Right hindlimb (tissue), 1 donor: ENCODE results near the gene ELOVL6.
"Not testable (repeated sequence)": the region's sequence is repeated elsewhere in the genome, so short reads cannot be mapped to it uniquely, and the experiment has no call there.

ENCODE experiments used
- DNase-seq: peaks from one replicate; pipeline ENCODE4 v3.0.0-alpha.2; 2018

Gene ELOVL6

GRCh38 chr4:110196206-110196870, 2.1 kb downstream of the ELOVL6 start:
- peak; percentile 86 for DNase-seq

DNA sequence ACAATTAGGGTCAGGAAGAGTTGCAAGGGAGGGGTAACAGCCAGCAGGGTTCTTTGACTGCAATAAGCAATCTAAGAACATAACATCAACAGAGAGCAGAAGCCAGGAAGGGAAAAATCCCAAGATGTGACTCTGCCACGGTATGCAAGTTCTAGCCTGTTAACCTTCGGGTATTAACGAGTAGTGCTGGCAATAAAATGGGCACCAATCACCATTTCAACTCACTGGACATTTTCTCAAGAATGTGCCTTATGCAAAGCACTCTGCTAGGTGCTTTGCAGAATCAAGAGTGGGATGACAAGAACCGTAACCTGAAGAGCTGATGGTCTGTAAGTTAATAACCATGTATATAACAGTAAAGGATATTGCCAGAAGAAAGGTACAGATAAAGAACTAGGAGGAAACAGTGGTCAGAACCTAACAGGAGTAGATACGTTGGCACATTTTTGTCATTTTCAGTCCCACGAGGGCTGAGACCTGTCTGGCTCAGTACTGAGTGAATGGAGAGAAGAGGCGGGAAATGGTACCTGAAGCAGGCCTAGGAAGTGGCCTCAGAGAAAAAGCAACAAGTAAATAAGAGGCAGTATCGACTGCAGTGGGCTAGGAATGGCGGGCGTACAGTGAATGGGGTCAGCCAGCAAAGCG, 2.7 kb downstream of the ELOVL6 start:
- DNase-seq = no peak

DNA sequence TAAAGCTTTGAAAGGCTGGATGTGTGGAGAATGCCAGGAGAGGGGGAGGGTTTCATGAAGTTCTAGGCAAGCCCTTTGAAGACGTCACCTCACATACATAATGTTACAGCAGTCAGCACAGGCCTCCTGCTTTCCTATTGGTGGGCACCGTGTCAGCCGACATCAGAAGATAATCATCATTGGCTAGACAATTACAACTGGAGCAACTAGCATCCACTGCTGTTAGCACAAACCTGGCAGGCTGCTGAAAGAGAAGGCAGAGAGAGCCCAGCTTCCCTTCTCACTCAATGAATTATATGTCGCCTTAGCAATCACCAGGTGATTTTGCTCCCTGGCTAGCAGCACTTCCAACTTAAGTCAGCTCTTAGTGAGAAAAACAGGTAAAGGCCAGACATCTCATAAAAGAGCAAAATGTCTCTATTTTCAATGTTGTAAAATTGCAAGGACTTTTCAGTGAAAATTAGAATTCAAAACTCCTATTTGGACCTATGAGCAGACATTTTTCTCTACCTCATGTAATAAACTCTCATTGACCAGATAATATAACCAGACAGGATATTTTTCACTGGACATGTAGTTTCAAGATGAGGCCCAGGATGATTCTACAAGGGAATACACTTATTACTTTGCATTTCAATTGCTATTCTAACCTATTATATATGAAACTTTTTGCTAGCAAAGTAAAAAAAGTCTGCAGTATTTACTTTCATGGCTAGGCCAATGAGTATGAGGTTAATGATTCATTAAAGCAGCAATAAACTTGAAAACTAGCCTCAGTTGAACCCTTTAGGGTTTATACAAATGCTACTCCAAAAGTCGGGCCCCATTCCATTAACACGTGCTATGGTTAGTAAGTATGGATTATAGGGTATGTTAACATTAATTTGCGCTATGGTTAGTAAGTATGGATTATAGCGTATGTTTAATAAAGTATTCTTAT, 4.3 kb downstream of the ELOVL6 start:
- peak; percentile 94 for DNase-seq

DNA sequence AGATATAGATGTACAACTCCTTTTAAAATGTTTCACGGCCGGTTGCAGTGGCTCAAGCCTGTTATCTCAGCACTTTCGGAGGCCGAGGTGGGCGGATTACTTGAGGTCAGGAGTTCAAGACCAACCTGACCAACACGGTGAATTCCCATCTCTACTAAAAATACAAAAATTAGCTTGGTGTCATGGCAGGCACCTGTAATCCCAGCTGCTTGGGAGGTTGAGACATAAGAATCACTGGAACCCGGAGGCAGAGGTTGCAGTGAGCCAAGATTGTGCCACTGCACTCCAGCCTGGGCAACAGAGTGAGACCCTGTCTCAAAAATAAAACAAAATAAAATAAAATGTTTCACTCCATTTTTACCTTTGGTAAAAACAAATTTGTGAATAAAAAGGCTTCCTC, 5.1 kb downstream of the ELOVL6 start:
- not testable (repeated sequence) for DNase-seq

GRCh38 chr4:110190249-110190648, 8.2 kb downstream of the ELOVL6 start:
- no peak for DNase-seq

DNA sequence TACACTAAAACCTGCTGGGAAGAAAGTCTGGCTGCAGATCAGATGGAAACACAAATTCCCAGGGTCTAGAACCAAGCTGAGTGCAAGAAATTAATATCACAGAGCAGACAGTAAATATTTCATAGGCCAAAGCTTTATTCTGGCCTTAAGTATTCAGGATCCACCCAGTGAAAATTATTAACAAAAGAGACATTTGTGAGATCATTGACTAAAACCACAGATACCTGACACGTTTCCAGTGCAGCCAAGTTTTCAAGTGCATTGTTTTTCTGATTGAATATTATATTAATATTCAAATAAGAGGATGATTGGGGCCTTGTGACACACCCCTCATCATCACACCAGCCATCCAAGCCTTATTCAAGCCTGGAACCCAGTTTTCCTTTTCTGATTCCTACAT, 10.3 kb downstream of the ELOVL6 start:
- no peak for DNase-seq

DNA sequence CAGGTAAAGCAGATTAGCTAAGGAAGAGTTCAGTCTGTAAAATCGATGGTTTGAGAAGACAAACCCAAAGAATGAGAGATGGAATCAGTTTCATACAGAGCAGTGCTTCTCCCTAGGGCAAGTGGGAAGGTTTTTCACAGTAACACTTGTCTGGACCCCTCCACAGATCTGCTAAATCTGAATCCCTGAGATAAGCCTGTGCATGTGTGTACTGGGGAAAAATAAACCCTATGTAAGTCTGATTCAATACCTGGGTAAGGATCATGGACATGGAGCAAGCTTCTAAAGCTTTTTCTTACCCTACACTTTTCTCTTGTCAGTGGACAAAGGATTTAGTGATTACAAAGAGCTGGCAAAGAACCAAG, 13.6 kb downstream of the ELOVL6 start:
- no peak for DNase-seq

DNA sequence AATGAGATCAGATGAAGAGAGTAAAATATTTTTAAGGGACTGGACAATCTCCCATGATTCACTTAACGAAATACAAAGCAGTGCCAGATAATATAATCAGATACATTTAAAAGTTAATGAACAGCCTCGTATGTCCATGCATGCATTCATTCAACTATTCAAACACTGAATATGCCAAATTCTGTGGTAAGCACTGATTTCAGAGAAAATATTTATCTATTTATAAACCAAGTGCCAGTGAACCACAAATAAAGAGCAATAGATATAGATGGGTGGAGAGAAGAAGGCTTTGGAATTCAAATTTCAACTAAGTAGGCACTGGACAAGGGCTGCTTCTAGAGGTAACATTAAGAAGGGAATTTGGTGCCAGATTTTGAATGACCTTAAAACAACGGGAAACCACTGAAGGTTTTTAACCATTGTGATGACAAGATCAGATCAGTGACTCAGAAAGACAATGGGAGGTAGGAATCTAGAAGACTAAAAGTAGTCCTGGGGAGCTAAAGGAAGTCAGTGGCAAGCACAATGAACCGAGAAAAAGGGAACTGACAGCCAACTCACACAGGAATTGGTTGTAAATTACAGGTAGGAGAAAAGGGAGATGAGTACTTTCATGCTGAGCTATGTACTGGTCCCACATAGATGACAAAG, 14.2 kb downstream of the ELOVL6 start:
- DNase-seq = no peak

DNA sequence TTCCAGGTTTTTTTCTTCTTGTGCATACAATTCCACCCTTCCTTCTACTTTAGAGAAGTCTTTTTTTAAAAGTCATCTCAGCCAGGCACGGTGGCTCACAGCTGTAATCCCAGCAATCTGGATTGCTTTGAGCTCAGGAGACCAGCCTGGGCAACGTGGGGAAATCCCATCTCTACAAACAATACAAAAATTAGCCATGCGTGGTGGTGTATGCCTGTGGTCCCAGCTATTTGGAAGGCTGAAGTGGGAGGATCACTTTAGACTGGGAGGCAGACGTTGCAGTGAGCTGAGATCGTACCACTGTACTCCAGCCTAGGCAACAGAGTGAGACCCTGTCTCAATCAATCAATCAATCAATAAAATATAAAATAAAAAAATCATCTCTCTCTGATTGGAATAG, 14.8 kb downstream of the ELOVL6 start:
- no peak for DNase-seq

DNA sequence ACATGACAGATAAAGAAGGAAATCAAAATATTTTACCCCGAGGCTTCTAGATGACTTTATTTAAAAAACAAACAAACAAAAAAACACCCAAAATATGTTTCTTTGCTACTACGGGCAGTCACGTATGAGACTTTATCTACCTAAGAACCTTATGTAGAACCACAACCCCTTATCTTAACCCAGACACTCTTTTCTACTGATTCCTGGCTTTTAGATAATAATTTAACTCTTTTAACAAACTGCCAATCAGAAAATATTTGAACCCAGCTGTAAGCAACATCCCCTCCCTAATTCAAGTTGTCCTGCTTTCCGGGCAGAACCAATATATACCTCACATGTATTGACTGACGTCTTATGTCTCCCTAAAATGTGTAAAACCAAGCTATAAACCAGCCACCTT, 15.4 kb downstream of the ELOVL6 start:
- DNase-seq = no peak

DNA sequence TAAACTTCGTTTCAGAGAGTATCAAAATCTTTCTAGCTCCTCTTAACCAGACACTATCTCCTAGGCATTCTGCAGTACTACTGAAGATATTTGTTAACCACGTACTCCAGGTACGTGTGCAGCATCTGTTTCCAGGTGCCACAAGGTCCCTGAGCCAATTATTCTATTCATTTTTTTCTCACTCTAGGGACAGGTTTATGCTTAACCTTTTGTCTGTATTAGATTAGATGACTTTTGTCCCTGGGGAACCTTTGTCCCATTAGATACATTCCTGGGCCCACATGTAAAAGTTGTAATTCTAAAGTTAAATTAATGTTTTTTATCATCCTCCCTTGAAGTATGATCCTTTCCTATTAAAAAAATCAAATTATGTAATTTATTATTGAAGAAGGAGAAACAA, 16.5 kb downstream of the ELOVL6 start:
- no peak for DNase-seq

DNA sequence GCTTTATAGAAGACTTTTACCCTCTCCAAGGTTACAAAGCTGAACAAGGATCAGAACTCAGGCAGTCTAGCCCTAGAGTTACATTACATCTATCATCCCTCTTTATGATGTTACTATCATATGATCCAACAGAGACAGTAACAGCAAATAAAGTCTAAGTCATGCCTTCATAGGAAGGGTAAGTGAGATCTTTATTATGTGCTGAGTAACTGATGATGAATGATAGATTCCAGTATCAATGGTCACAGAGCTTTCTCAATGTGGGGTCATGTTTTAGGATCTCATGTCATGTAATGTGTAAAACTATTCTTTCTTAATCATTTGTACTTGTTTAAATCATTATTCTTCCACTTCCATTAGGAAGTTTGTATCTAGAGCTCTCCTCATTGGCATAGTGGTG, 22.8 kb downstream of the ELOVL6 start:
- DNase-seq = no peak

GRCh38 chr4:110172972-110173371, 25.4 kb downstream of the ELOVL6 start:
- no peak for DNase-seq

DNA sequence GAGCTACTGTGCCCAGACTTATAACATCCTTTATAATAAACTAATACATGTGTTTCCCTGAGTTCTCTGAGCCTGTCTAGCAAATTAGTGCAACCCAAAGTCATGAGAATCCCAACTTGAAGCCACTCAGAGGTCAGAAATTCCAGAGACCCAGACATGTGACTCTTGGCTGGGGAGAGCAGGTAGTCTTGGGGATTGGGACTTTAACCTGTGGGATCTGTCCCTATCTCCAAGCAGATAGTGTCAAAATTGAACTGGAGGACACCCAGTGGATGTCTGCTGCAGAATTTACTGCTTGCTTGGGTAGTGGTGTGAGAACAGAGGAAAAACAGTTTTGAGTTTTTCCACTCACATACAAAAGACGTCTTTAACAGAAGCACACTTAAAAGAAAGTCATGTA, 26.4 kb downstream of the ELOVL6 start:
- no peak for DNase-seq

DNA sequence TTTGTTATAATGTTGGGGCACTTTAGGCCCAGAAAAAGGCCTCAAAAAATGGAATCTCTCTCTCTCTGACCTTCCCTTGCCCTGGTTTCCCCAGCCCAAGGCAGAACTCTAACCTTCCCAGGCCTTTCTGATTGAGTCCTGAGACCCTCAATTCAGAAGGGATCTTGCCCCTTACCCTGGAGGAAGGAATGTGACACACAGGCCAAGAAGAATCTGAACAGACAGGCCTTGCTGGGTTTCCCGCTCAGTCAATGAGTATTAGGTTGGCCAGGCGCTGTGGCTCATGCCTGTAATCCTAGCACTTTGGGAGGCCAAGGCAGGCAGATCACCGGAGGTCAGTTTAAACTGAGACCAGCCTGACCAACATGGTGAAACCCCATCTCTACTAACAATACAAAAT, 27.6 kb downstream of the ELOVL6 start:
- DNase-seq = no peak

DNA sequence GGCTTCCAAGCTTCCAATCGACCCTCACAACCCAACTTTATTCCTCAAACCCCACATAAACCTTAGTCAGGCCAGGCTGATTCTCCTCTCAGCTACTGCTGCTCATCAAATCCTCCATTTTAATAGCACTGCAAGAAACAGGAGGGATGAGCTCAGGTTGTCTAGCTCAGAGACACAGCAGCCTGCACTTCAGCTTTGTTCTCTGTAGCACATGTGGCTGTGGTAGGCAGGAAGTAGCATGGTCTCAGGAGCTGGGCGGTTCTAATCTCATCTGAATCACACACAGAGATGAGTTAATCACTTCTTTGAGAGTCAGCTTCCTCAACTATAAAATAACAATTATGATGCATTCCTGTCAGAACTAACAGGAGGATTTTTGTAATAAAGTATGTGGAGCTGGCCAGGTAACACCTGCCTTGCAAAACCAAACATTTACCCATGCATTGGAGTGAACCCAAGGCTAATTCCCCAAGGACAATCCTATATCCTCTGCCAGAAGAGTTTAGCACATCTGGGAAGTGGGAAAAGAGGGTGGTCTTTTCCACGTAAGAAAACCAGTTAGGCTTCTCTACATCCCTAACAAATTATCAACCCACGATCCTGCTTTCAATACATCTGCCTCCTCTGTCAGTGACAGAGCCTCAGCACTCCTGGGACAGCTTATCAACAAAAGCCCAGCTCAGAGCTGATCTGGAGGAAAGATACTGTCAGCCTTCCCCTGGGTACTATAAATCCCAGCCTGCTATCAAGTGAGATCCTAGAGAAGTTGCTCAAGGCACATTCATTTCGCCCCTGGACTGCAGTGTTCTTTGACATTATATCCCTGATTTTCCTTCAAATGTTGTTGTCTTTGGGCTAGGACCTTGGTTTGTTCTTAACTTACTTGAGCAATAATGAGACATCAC, 32.8 kb downstream of the ELOVL6 start:
- DNase-seq = no peak

GRCh38 chr4:110164856-110165255, 33.6 kb downstream of the ELOVL6 start:
- no peak for DNase-seq

DNA sequence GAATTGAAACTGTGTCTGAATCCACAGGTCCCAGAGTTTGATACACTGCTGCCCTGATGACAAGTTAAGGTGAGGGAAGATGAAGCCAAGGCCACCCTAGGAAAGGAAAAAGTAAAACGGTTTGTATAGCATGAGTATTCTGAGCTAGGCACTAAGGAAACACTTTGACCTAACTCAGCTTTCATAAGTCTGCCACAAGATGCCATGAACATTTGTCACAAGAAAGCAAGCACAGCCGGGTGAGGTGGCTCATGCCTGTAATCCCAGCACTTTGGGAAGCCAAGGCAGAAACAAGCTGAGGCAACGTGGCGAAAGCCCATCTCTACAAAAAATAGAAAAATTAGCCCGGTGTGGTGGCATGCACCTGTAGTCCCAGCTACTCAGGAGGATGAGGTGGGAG, 34.2 kb downstream of the ELOVL6 start:
- DNase-seq = no peak

DNA sequence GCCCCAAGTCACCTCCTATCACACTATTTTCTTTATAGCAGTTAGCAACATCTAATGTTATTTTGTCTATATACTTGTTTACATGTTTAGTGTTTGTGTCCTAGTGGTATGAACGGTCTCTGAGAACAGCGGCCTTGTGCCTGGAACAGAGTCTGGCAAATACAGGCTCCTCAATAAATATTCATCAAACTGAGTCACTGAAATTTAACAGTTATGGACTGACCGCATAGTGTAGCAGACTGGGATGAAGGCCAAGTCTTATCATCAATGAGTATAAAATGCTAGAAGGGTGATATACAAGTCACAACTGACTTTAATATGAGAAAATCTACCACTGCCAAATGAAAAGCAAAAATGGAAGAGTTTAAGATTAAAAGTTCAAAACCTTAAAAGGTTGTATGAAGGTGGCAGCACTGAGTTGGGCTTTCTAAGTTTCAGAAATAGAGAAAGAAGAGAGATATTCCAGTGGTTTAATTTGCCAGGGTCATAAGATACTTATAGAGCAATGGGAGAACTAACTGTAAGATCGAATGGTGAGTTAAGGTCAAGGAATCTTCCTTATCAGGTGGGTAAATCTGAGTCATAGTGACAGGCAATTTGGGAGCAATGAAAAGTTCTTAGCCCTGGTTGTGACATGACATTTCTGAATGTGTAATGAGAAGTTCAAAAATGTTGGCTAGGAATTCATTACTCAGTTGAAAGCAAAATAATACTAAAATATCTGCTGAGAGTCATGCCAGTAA, 34.9 kb downstream of the ELOVL6 start:
- no peak for DNase-seq

GRCh38 chr4:110160618-110161017, 37.8 kb downstream of the ELOVL6 start:
- no peak for DNase-seq

- no peak for DNase-seq
These were observed 38.9 kb downstream of the ELOVL6 start for GRCh38 chr4:110159541-110159940.

GRCh38 chr4:110157580-110157979, 40.8 kb downstream of the ELOVL6 start:
- no peak for DNase-seq
